A549 (cell line): Measurements from ENCODE around the gene CA9. TPM values are rescaled to one million over a fixed set of nuclear protein-coding genes. Genes with fewer than 3 reads are reported as not detected.

Experiments
- ATAC-seq, 2 experiments: fragments of 200-7000 bp in 1 of 2; fragments of >200 bp in 1 of 2; cut with Nextera tagmentation in 1 of 2; cut with Tn5 transposase in 1 of 2; 3 replicates each; pipeline versions ENCODE4 v1.8.0 to v1.9.1; 2018 to 2020; ENCODE audit warnings: mild to moderate bottlenecking in 1 of 2, moderate library complexity in 1 of 2
- CTCF ChIA-PET: fragments of 300-600 bp; sonication (Branson Sonifier 250); formaldehyde crosslinking; extraction: SDS; loops from one replicate; lab custom pipeline; 2021; ENCODE audit warnings: antibody characterized with exemption, inconsistent platforms; lab: Yijun Ruan, JAX
- POLR2A ChIA-PET: fragments of 350-600 bp; formaldehyde crosslinking; extraction: SDS; loops from one replicate; lab custom pipeline; 2021; ENCODE audit warnings: antibody characterized with exemption, inconsistent platforms; lab: Yijun Ruan, JAX
- DNase-seq, 2 experiments: peaks; one replicate each; pipeline versions ENCODE4 v3.0.0 to v3.0.0-alpha.2; 2011 to 2016; ENCODE audit warnings: low read depth in 1 of 2, low spot score in 1 of 2
- FAIRE-seq: peaks from 2 replicates; lab custom pipeline; 2011; peaks lifted over from hg19 to GRCh38; lab: Jason Lieb, UNC
- H3K27ac ChIP-seq, 2 experiments: fragments of >200 bp; sonication (Bioruptor Twin); formaldehyde crosslinking; 3 replicates each; pipeline ENCODE4 v1.5.1; 2016 to 2017
- H3K4me1 ChIP-seq: fragments of >200 bp; sonication (Bioruptor Twin); formaldehyde crosslinking; 3 replicates; pipeline ENCODE4 v1.6.1; 2016
- H3K4me2 ChIP-seq: fragments of >200 bp; sonication (Bioruptor Twin); formaldehyde crosslinking; 3 replicates; pipeline ENCODE4 v1.6.1; 2016
- H3K4me3 ChIP-seq: fragments of >200 bp; sonication (Bioruptor Twin); formaldehyde crosslinking; 3 replicates; pipeline ENCODE4 v1.5.1; 2016
- H3K9me3 ChIP-seq: fragments of >200 bp; sonication (Bioruptor Twin); formaldehyde crosslinking; 3 replicates; pipeline ENCODE4 v1.6.1; 2016
- ATOH8 ChIP-seq: fragments of 250-450 bp; sonication (Bioruptor Pico); IDR thresholded peaks from 2 replicates; pipeline ENCODE4 v1.5.0; 2020; ENCODE audit warnings: low read depth, mild to moderate bottlenecking, moderate library complexity
- BCL3 ChIP-seq: fragments of >200 bp; sonication (Bioruptor Twin); formaldehyde crosslinking; IDR thresholded peaks from 3 replicates; pipeline ENCODE4 v1.6.1; 2016
- CBX2 ChIP-seq: fragments of 200-600 bp; sonication (generic); IDR thresholded peaks from 2 replicates; pipeline ENCODE4 v1.6.1; 2016; ENCODE audit warnings: low read depth, mild to moderate bottlenecking, borderline replicate concordance
- CBX8 ChIP-seq: fragments of 200-600 bp; sonication (generic); IDR thresholded peaks from 2 replicates; pipeline ENCODE4 v1.6.1; 2016
- CEBPB ChIP-seq, 2 experiments: fragments of >200 bp in 1 of 2; sonication (Bioruptor Twin) in 1 of 2; formaldehyde crosslinking in 1 of 2; IDR thresholded peaks; 2 replicates each; pipeline ENCODE4 v1.6.1; 2012 to 2016
- ESRRA ChIP-seq: fragments of 150-350 bp; IDR thresholded peaks from 2 replicates; pipeline ENCODE4 v1.6.1; 2014; ENCODE audit warnings: mild to moderate bottlenecking, low read length, borderline replicate concordance
- FOXS1 ChIP-seq: fragments of 250-450 bp; sonication (Bioruptor Pico); IDR thresholded peaks from 2 replicates; pipeline ENCODE4 v1.5.0; 2020; ENCODE audit warnings: mild to moderate bottlenecking, moderate library complexity
- GATA3 ChIP-seq: IDR thresholded peaks from 2 replicates; pipeline ENCODE4 v1.6.1; 2012; ENCODE audit warnings: borderline replicate concordance
- HEYL ChIP-seq: fragments of 250-450 bp; sonication (Bioruptor Pico); IDR thresholded peaks from 2 replicates; pipeline ENCODE4 v1.8.0; 2021; ENCODE audit warnings: mild to moderate bottlenecking, moderate library complexity
- HOXB13 ChIP-seq: fragments of 250-450 bp; sonication (Bioruptor Pico); IDR thresholded peaks from 2 replicates; pipeline ENCODE4 v1.5.0; 2020; ENCODE audit warnings: low read depth, mild to moderate bottlenecking, moderate library complexity
- JUN ChIP-seq, 2 experiments: fragments of >200 bp; sonication (Bioruptor Twin); formaldehyde crosslinking; IDR thresholded peaks; 2 replicates in 1 of 2; 3 replicates in 1 of 2; pipeline ENCODE4 v1.6.1; 2016 to 2017
- KDM1A ChIP-seq: fragments of 200-600 bp; sonication (generic); IDR thresholded peaks from 2 replicates; pipeline ENCODE4 v1.6.1; 2016; ENCODE audit warnings: low read depth, mild to moderate bottlenecking
- KDM5A ChIP-seq: fragments of 200-600 bp; sonication (generic); IDR thresholded peaks from 2 replicates; pipeline ENCODE4 v1.6.1; 2016; ENCODE audit warnings: antibody characterized with exemption, mild to moderate bottlenecking
- MAZ ChIP-seq: fragments of 150-350 bp; IDR thresholded peaks from 2 replicates; pipeline ENCODE4 v1.6.1; 2014; ENCODE audit warnings: antibody characterized with exemption, low read depth, low read length, borderline replicate concordance
- POLR2AphosphoS2 ChIP-seq: conservative IDR thresholded peaks from 2 replicates; pipeline ENCODE4 v1.6.1; 2012; ENCODE audit warnings: low read length, improper control_type of control experiment, inconsistent platforms
- RARB ChIP-seq: fragments of 250-450 bp; sonication (Bioruptor Pico); IDR thresholded peaks from 2 replicates; pipeline ENCODE4 v1.8.0; 2021; ENCODE audit warnings: mild to moderate bottlenecking, moderate library complexity
- REST ChIP-seq: fragments of 200-600 bp; sonication (generic); IDR thresholded peaks from 2 replicates; pipeline ENCODE4 v1.6.1; 2016; ENCODE audit warnings: antibody characterized with exemption, mild to moderate bottlenecking, moderate library complexity
- RFX5 ChIP-seq: fragments of 450-650 bp; IDR thresholded peaks from 2 replicates; pipeline ENCODE4 v1.7.1; 2014; ENCODE audit warnings: antibody characterized with exemption, mild to moderate bottlenecking, moderate library complexity
- TP53 ChIP-seq: fragments of 250-450 bp; sonication (Bioruptor Pico); IDR thresholded peaks from 2 replicates; pipeline ENCODE4 v1.5.0; 2021; ENCODE audit warnings: mild to moderate bottlenecking, moderate library complexity
- ZSCAN20 ChIP-seq: fragments of 250-450 bp; sonication (Bioruptor Pico); IDR thresholded peaks from 2 replicates; pipeline ENCODE4 v1.8.0; 2022; ENCODE audit warnings: mild to moderate bottlenecking, moderate library complexity
- WGBS: methylation state at CpG from one replicate; pipeline ENCODE4 v1.1.6; 2017; ENCODE audit errors: missing lambda C conversion rate; 5-methylcytosine and 5-hydroxymethylcytosine counted together
- polyA plus RNA-seq, 4 experiments: library from polyadenylated mRNA; depleted of rRNA in 3 of 4; stranded (reverse); fragments of >200 nt; fragmentation: RNase III in 1 of 4; extraction: RNeasy Plus Mini Kit Qiagen cat#74134 plus additional on column Dnase treatment in 1 of 4; gene quantifications; 2 replicates in 3 of 4; 3 replicates in 1 of 4; pipeline ENCODE4 v1.2.3, GENCODE V29; 2011 to 2017
- TF ChIP-seq, protein P1 (sequence below): fragments of >200 bp; sonication (Bioruptor Twin); formaldehyde crosslinking; IDR thresholded peaks from 3 replicates; pipeline ENCODE4 v1.5.1; 2016
- TF ChIP-seq, protein P2 (sequence below): IDR thresholded peaks from 2 replicates; pipeline ENCODE4 v1.6.1; 2012; ENCODE audit warnings: low read depth, borderline replicate concordance

Gene CA9
- polyA plus RNA-seq, 2 of the 4 experiments (the other 2 are of a cell fraction): 4.5 to 16.3 TPM

DNA sequence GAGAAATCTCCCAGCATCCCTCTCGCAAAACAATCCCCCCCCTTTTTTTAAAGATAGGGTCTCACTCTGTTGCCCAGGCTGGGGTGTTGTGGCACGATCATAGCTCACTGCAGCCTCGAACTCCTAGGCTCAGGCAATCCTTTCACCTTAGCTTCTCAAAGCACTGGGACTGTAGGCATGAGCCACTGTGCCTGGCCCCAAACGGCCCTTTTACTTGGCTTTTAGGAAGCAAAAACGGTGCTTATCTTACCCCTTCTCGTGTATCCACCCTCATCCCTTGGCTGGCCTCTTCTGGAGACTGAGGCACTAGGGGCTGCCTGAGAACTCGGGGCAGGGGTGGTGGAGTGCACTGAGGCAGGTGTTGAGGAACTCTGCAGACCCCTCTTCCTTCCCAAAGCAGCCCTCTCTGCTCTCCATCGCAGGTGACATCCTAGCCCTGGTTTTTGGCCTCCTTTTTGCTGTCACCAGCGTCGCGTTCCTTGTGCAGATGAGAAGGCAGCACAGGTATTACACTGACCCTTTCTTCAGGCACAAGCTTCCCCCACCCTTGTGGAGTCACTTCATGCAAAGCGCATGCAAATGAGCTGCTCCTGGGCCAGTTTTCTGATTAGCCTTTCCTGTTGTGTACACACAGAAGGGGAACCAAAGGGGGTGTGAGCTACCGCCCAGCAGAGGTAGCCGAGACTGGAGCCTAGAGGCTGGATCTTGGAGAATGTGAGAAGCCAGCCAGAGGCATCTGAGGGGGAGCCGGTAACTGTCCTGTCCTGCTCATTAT lies 6.8 kb downstream of the CA9 start:
- no peak for DNase-seq
- ChIA-PET CTCF (interaction anchor here (0.7 to 12.6 kb wide), 9 partner anchors 8 to 191 kb away, joined by 3 to 131 read pairs (median 6); partner anchors contain the start of genes ARHGEF39, CCDC107, CREB3 and RMRP), POLR2A (interaction anchor here (1.0 to 2.2 kb wide), 3 partner anchors 10 to 52 kb away, joined by 4 to 9 read pairs (median 4); partner anchors contain the start of genes CREB3 and TLN1)
- H3K9me3 ChIP-seq: no peaks in the 10 kb centered on the region
- peaks cover 19% of the 10 kb centered on the region; the same call in 2 of the 3 replicates for H3K4me1 ChIP-seq
- H3K4me2 ChIP-seq: no peak overlapping the region
- H3K4me3 ChIP-seq: no peak overlapping the region
- peak in 1 of 2 experiments; percentile 40; a peak in 3 of 6 replicates for ATAC-seq
- TF ChIP-seq RFX5 (no peak), KDM5A (no peak), JUN (IDR thresholded peaks at IDR 0.05) (0 out of 5 replicates have a peak, but pooled peaks of 1 of the 2 experiments have one; percentile 16), POLR2AphosphoS2 (peak; percentile 25; the same call in 1 of the 2 replicates), CEBPB (IDR thresholded peaks at IDR 0.05) (no peak), ESRRA (no peak), CBX8 (no peak), HOXB13 (no peak), REST (no peak), ATOH8 (CRISPR knock-in tag) (no peak), HEYL (no peak), KDM1A (no peak), FOXS1 (no peak)
- TF ChIP-seq, protein P1, sequence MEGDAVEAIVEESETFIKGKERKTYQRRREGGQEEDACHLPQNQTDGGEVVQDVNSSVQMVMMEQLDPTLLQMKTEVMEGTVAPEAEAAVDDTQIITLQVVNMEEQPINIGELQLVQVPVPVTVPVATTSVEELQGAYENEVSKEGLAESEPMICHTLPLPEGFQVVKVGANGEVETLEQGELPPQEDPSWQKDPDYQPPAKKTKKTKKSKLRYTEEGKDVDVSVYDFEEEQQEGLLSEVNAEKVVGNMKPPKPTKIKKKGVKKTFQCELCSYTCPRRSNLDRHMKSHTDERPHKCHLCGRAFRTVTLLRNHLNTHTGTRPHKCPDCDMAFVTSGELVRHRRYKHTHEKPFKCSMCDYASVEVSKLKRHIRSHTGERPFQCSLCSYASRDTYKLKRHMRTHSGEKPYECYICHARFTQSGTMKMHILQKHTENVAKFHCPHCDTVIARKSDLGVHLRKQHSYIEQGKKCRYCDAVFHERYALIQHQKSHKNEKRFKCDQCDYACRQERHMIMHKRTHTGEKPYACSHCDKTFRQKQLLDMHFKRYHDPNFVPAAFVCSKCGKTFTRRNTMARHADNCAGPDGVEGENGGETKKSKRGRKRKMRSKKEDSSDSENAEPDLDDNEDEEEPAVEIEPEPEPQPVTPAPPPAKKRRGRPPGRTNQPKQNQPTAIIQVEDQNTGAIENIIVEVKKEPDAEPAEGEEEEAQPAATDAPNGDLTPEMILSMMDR: no peak
- 77% methylated on average over 15 of the region's 15 CpGs for WGBS
- no peak for FAIRE-seq
- 0 out of 6 replicates have a peak overlapping the region, but pooled peaks of 1 of the 2 experiments have one; percentile 11 for H3K27ac ChIP-seq

DNA sequence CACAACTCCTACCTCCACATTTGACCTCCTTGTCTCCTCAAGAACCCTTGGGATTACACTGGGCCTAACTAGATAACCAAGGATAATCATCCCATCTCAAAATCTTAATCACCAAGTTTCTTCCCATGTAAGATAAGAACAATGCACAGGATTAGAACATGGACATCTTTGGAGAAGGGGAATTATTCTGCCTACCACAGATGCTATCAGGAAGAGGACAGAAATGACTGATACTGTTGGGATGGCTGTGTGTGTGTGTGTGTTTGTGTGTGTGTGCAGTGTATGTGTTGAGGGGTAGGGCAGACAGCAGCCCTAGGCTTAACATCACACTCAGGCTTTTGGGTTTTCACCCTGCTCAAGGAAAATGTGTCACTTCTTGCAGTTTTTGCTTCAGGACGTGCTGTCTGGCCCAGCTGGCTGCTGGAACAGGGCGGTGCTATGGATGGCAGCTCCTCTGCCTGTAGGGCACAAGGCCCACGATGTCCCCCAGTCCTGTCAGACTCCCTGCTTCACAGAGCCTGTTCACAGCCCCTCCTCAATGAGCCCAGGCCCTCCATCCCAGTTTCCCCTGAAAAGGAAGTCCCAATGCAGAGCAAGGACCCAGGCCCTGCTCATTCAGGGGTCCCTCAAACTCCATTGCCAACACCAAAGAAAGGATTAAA lies 7.7 kb downstream of the CA9 start:
- FAIRE-seq (no peak), ATAC-seq (peak in 1 of 2 experiments; percentile 13; a peak in 3 of 6 replicates), DNase-seq (no peak)
- H3K4me3 ChIP-seq: no peak overlapping the region
- H3K27ac ChIP-seq: no peak overlapping the region
- no peaks in the 10 kb centered on the region for H3K9me3 ChIP-seq
- CTCF ChIA-PET: interaction anchor here (1.7 to 18.3 kb wide), 4 partner anchors 15 to 35 kb away, joined by 8 to 498 read pairs (median 75); partner anchors contain the start of genes ARHGEF39, CA9, CCDC107 and RMRP
- POLR2A ChIA-PET: interaction anchor here (1.0 to 2.2 kb wide), 3 partner anchors 9 to 51 kb away, joined by 4 to 9 read pairs (median 4); partner anchors contain the start of genes CREB3 and TLN1
- 59% methylated on average over 3 of the region's 3 CpGs for WGBS
- no peak for TF ChIP-seq BCL3
- TF ChIP-seq JUN (IDR thresholded peaks at IDR 0.05): no peak
- TF ChIP-seq CBX2: no peak
- no peak for TF ChIP-seq POLR2AphosphoS2
- no peak for TF ChIP-seq MAZ
- no peak for TF ChIP-seq KDM5A
- no peak for TF ChIP-seq RARB (CRISPR knock-in tag)
- TF ChIP-seq TP53 (CRISPR knock-in tag): no peak
- TF ChIP-seq GATA3: no peak
- TF ChIP-seq, protein P2, sequence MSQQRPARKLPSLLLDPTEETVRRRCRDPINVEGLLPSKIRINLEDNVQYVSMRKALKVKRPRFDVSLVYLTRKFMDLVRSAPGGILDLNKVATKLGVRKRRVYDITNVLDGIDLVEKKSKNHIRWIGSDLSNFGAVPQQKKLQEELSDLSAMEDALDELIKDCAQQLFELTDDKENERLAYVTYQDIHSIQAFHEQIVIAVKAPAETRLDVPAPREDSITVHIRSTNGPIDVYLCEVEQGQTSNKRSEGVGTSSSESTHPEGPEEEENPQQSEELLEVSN: no peak
- no peak for TF ChIP-seq ZSCAN20 (CRISPR knock-in tag)
- peaks cover 25% of the 10 kb centered on the region for H3K4me1 ChIP-seq
- H3K4me2 ChIP-seq: no peak overlapping the region
